ENCODE results near the gene SNX6.
"Not testable (repeated sequence)": the region's sequence is repeated elsewhere in the genome, so short reads cannot be mapped to it uniquely, and the experiment has no call there.

The SNX6 gene

DNA sequence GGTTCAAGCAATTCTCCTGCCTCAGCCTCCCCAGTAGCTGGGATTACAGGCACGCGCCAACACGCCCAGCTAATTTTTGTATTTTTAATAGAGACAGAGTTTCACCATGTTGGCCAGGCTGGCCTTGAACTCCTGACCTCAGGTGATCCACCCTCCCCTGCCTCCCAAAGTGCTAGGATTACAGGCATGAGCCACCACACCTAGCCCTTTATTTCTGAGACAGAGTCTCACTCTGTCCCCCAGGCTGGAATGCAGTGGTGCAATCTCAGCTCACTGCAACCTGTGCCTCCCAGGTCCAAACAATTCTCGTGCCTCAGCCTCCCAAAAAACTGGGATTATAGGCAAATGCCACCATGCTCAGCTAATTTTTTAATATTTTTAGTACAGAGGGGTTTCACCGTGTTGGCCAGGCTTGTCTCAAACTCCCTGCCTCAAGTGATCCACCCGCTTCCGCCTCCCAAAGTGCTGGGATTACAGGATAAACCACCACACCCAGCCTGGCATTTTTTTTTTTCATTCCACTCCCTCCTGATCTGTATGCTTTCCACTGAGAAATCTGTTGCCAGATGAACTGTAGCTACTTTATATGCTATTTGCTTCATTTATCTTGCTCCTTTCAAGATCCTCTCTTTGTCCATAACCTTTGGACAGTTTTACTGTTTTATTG is 109.5 kb downstream of the SNX6 start:
- DNase-seq, result not testable (repeated sequence)
